ENCODE data around the gene LIN7C. TPM values are rescaled to one million over a fixed set of nuclear protein-coding genes. Genes with fewer than 3 reads are reported as not detected.

LIN7C gene
- total and polyA plus RNA-seq, 2 of the 13 experiments (the other 11 are each of a cell fraction or from before 2014, with no cell fraction given) = 14.8 to 37.2 TPM

DNA sequence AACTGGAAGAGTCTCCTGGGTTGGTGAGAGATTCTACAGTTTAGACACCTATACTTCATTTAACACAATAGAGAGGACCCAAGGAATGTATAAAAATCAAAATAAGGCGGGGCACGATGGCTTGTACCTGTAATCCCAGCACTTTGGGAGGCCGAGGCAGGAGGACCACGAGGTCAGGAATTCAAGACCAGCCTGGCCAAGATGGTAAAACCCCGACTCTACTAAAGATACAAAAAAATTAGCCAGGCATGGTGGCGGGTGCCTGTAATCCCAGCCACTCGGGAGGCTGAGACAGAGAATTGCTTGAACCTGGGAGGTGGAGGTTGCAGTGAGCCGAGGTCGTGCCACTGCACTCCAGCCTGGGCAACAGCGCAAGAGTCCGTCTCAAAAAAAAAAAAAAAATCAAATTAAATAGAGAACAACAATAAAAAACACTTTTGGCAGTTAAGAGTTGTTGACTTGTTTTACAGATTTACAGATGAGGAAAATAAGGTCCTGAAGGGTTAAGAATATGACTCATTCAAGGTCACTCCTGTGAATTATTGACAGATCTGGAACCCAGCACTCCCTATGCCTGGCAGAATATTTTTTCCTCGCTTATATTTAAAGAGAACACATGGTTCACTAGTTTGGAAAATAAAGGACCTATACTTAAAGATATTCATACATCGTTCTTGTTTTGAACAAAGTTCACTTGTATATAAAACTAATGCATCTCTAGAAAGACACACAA lies 39.2 kb downstream of the LIN7C start (continued):
- TF ChIP-seq MAZ (IDR thresholded peaks at IDR 0.05; ENCODE audit: borderline replicate concordance, low read depth, low read length) = no peak
- no peak; the same call in 1 of the 2 replicates for TF ChIP-seq MAZ (CRISPR knock-in tag; IDR thresholded peaks at IDR 0.05; ENCODE audit: low read depth)
- no peak for TF ChIP-seq BORCS8-MEF2B (CRISPR knock-in tag; IDR thresholded peaks at IDR 0.05)
- TF ChIP-seq, protein P1, sequence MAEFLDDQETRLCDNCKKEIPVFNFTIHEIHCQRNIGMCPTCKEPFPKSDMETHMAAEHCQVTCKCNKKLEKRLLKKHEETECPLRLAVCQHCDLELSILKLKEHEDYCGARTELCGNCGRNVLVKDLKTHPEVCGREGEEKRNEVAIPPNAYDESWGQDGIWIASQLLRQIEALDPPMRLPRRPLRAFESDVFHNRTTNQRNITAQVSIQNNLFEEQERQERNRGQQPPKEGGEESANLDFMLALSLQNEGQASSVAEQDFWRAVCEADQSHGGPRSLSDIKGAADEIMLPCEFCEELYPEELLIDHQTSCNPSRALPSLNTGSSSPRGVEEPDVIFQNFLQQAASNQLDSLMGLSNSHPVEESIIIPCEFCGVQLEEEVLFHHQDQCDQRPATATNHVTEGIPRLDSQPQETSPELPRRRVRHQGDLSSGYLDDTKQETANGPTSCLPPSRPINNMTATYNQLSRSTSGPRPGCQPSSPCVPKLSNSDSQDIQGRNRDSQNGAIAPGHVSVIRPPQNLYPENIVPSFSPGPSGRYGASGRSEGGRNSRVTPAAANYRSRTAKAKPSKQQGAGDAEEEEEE (CRISPR knock-in tag; IDR thresholded peaks at IDR 0.05; ENCODE audit: borderline replicate concordance) = no peak
- no peak for TF ChIP-seq ZFP41 (CRISPR knock-in tag; IDR thresholded peaks at IDR 0.05; ENCODE audit: borderline replicate concordance)
- no peak for TF ChIP-seq GTF2F1 (IDR thresholded peaks at IDR 0.05; ENCODE audit: low read length)
- 0 out of 2 replicates have a peak, but pooled peaks have one; percentile 40 for TF ChIP-seq ELF3 (CRISPR knock-in tag; IDR thresholded peaks at IDR 0.05)
- TF ChIP-seq, protein P2, sequence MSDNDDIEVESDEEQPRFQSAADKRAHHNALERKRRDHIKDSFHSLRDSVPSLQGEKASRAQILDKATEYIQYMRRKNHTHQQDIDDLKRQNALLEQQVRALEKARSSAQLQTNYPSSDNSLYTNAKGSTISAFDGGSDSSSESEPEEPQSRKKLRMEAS (IDR thresholded peaks at IDR 0.05) = 0 out of 2 replicates have a peak, but pooled peaks have one; percentile 27
- no peak; the same call in 1 of the 2 replicates for TF ChIP-seq RXRB (CRISPR knock-in tag; IDR thresholded peaks at IDR 0.05; ENCODE audit: borderline replicate concordance)
- TF ChIP-seq ZNF652 (CRISPR knock-in tag; IDR thresholded peaks at IDR 0.05; ENCODE audit: borderline replicate concordance, low read depth) = peak; percentile 97
- TF ChIP-seq, protein P3, sequence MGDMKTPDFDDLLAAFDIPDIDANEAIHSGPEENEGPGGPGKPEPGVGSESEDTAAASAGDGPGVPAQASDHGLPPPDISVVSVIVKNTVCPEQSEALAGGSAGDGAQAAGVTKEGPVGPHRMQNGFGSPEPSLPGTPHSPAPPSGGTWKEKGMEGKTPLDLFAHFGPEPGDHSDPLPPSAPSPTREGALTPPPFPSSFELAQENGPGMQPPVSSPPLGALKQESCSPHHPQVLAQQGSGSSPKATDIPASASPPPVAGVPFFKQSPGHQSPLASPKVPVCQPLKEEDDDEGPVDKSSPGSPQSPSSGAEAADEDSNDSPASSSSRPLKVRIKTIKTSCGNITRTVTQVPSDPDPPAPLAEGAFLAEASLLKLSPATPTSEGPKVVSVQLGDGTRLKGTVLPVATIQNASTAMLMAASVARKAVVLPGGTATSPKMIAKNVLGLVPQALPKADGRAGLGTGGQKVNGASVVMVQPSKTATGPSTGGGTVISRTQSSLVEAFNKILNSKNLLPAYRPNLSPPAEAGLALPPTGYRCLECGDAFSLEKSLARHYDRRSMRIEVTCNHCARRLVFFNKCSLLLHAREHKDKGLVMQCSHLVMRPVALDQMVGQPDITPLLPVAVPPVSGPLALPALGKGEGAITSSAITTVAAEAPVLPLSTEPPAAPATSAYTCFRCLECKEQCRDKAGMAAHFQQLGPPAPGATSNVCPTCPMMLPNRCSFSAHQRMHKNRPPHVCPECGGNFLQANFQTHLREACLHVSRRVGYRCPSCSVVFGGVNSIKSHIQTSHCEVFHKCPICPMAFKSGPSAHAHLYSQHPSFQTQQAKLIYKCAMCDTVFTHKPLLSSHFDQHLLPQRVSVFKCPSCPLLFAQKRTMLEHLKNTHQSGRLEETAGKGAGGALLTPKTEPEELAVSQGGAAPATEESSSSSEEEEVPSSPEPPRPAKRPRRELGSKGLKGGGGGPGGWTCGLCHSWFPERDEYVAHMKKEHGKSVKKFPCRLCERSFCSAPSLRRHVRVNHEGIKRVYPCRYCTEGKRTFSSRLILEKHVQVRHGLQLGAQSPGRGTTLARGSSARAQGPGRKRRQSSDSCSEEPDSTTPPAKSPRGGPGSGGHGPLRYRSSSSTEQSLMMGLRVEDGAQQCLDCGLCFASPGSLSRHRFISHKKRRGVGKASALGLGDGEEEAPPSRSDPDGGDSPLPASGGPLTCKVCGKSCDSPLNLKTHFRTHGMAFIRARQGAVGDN (CRISPR knock-in tag; IDR thresholded peaks at IDR 0.05) = peak; percentile 23; the same call in 1 of the 2 replicates
- TF ChIP-seq, protein P4, sequence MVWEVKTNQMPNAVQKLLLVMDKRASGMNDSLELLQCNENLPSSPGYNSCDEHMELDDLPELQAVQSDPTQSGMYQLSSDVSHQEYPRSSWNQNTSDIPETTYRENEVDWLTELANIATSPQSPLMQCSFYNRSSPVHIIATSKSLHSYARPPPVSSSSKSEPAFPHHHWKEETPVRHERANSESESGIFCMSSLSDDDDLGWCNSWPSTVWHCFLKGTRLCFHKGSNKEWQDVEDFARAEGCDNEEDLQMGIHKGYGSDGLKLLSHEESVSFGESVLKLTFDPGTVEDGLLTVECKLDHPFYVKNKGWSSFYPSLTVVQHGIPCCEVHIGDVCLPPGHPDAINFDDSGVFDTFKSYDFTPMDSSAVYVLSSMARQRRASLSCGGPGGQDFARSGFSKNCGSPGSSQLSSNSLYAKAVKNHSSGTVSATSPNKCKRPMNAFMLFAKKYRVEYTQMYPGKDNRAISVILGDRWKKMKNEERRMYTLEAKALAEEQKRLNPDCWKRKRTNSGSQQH (CRISPR knock-in tag; IDR thresholded peaks at IDR 0.05; ENCODE audit: low read depth) = no peak
- TF ChIP-seq SMARCE1 (IDR thresholded peaks at IDR 0.05; ENCODE audit: borderline replicate concordance) = no peak
- no peak for TF ChIP-seq RAD21 (CRISPR knock-in tag; IDR thresholded peaks at IDR 0.05)
- no peak for TF ChIP-seq RFXANK (CRISPR knock-in tag; IDR thresholded peaks at IDR 0.05)
- TF ChIP-seq ZFYVE20 (CRISPR knock-in tag; IDR thresholded peaks at IDR 0.05; ENCODE audit: borderline replicate concordance, low read depth) = no peak
- TF ChIP-seq HOXA7 (CRISPR knock-in tag; IDR thresholded peaks at IDR 0.05) = no peak
- no peak for TF ChIP-seq GLI4 (CRISPR knock-in tag; IDR thresholded peaks at IDR 0.05; ENCODE audit: borderline replicate concordance)
- TF ChIP-seq, protein P5, sequence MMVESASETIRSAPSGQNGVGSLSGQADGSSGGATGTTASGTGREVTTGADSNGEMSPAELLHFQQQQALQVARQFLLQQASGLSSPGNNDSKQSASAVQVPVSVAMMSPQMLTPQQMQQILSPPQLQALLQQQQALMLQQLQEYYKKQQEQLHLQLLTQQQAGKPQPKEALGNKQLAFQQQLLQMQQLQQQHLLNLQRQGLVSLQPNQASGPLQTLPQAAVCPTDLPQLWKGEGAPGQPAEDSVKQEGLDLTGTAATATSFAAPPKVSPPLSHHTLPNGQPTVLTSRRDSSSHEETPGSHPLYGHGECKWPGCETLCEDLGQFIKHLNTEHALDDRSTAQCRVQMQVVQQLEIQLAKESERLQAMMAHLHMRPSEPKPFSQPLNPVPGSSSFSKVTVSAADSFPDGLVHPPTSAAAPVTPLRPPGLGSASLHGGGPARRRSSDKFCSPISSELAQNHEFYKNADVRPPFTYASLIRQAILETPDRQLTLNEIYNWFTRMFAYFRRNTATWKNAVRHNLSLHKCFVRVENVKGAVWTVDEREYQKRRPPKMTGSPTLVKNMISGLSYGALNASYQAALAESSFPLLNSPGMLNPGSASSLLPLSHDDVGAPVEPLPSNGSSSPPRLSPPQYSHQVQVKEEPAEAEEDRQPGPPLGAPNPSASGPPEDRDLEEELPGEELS (CRISPR knock-in tag; IDR thresholded peaks at IDR 0.05) = peak; percentile 78
- TF ChIP-seq POLR2AphosphoS5 (IDR thresholded peaks at IDR 0.05; ENCODE audit: low read depth, low read length) = peak; percentile 51; the same call in 1 of the 2 replicates
- no peak for TF ChIP-seq SSRP1 (CRISPR knock-in tag; IDR thresholded peaks at IDR 0.05)
